Activated naive CD4-positive, alpha-beta T cell (primary cell): ENCODE measurements around the gene ETV5.

Experiments
- DNase-seq, 4 experiments: peaks; one replicate each; lab custom pipeline; 2025; lab: John Stamatoyannopoulos, UW

The ETV5 gene

DNA sequence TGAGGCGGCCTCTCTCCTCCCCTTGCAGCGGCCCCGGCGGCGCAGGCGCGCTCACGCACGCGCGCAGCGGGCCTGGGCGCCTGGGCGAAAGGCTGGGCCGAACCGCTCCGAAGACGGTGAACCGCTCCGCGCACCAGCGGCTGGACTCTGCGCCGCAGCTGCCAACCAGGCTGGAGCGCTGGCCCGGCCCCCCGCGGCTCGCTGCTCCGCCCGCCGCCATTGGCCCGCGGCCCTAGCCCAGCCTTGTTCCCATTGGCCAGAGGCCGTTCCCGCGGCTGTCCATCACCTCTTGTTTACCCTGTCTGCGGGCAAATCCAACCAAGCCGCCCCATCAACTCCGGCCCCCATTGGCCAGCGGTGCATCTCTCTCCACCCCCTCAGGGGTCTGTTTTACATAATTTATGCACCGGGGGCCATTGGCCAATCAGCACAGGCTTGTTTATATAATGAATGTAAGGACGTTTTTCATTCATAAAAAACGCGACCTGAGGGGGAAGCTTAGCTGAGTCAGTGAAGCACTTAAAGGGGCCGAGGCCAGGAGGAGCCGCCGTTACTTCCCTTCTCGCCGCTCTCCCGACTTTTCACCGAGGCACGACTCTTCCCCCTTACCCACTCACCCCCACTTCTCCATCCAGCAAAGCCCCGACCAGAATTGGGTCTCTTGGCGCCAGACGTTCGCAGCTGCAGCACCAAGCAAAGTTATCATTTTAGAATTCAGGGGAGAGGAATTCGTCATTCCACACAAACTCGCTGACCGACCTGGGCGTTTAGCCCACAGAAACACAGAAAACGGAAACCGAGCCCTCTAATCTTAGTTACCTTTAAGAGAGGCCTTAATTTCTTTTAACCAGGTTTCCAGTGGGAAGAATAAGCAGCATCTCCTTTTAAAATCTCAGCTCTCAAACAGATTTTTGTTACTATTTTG is at the start of gene ETV5:
ETV5 (minus strand) TSS at position 149 of the 925 bp plus-strand sequence. CDS start 3,221 bp downstream, outside the sequence.
- peak; percentile 59 to 75 (median 68) for DNase-seq

DNA sequence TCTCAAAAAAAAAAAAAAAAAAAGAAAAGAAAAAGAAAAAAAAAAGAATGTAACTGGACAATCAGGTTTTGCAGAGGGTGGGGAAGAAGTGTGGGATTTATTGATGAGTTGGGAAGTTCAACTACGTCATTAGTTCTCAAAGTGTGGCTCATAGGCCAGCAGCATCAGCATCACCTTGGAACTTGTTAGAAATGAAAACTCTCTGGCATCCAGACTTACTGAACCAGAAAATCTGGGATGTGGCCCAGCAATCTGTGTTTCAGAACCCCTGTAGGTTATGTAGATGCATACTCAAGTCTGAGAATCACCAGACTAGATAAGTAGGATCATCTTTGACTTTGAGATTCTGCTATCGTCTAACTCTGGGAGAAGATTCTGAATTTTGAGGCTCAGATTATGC is 45.8 kb upstream of the ETV5 start:
- no peak for DNase-seq

DNA sequence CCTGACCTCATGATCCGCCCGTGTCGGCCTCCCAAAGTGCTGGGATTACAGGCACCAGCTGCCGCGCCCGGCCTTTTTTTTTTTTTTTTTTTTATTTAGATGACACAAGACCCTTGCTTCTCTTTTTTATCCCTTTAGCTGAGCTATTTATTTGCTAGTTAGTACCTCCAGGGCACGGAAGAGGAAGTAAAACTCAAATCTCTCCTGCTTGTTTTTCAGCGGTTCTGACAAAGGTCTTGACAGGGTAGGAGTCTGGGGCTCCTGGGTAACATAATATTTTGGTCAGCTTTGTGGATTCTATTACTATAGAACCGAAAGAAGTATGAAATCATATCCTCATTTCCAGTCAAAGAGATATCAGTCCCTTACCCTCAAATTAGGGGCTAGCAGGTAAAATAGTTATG is 44.0 kb upstream of the ETV5 start:
- no peak for DNase-seq

DNA sequence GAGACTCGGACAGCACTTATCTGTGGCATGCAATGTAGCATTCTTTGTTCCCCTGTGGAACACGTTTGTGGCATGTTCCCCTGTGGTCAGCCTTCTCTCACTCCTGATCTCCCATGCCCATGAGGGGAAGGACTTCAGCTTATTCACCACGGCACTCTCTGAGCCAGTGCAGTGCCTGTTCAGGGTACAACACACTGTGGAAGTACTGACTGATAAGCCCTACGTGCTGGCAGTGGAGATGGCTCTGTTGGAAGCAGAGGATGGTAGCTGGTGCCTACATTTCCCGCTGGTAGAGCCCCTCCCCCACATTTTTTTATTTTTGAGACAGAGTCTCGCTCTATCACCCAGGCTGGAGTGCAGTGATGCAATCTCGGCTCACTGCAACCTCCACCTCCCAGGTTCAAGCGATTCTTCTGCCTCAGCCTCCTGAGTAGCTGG is 43.5 kb upstream of the ETV5 start:
- no peak for DNase-seq

DNA sequence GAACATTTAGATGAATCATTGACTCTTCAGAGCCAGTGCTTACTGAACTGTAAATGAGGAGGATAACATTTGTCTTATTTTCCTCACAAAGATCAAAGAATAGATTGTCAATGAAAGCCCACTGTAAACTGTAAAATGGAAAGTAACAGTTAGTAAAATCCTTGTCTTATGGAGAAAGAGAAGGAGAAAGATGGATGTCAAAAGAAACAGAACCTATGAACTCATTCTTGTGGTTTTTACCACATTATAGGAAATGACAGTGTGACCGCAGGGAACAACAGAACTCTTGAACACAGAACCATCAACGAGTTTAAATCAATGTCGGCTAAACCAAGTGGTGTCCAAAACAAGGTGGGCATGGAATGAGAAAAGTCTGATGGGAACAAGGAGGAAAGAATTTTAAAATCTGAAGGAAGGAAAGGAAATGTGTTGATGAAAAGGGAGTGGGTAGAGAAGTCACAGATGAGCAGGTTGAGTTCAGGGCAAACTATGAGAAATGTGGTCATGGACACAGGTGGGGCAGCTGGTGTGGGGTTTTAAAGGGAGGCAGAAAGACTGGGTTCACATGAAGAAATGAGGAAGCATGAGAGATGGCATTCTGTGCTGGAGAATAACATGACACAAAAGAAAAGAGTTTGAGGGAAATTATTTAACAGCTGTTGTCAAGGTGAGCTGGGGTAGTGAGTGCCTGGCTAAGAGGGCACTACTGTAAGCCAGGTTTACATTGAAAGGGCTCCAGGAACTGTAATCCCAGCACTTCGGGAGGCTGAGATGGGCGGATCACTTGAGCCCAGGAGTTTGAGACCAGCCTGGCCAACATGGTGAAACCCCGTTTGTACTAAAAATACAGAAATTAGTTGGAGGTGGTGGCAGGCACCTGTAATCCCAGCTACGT is 42.4 kb upstream of the ETV5 start:
- no peak for DNase-seq

DNA sequence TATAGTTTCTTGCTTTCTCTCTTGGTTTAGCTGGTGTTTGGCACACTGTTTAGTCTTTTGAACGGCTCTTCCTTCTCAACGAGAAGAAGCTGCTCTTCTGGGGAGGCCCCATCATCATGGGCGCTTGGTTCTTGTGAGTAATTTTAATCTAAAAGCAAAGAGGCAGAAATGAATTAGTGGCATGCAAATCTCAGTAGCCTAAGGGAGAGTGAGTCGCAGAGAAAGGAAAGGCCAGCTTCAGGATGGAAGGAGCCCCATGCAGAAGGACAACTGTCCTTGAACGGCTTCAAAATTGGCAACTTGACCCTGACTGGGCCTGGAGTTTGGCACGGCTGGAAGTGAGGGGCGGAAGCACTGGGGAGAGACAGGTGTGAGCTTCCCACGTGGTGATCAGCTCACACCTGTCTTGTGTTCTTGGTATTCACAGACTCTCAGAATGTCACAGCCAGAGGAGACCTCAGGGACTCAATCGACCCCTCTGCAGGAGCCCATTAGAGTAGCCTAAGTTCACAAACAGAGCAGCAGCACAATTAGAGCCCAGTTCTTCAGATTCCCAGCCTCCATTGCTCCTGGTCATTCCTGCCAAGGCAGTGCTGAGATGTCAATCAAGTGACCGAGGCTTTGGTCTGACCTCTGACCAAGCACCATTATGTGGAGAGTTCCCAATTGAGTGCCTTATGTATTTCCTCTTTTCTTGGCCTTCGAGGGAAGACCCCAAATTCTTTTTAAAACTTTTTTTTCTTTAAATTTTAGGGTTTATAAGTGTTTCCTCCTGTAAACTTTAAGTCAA is 41.3 kb upstream of the ETV5 start:
- no peak for DNase-seq

DNA sequence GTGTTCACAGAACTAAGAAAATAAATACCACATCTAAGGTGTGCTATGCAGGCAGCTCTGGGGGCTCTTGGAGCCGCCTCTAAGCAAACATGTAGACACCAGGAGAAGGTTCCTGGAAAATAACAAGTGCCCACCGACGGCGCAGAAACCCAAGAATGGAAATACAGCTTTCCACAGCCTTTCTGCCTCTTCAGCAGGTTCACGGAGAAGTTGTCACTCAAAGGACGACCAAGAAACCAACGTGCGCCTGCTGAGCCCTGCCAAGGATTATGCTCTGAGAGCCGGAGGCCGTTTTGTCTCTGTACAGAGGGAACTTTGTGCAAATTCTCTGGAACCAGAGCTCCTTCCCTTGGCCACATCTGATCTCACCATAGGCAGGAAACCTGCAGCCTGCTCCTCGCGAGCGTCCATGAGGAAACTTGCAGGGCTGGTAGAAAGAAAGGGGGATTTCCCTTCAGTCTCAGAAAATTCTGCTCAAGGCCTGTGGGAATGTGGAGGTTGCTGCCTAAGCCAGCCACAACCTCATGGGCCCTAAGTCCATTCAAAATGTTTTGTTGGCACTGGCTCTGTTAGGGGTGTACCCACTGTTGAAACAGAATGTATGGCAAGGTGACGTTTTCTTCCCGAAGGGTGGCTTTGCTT is 40.6 kb upstream of the ETV5 start:
- DNase-seq = no peak

DNA sequence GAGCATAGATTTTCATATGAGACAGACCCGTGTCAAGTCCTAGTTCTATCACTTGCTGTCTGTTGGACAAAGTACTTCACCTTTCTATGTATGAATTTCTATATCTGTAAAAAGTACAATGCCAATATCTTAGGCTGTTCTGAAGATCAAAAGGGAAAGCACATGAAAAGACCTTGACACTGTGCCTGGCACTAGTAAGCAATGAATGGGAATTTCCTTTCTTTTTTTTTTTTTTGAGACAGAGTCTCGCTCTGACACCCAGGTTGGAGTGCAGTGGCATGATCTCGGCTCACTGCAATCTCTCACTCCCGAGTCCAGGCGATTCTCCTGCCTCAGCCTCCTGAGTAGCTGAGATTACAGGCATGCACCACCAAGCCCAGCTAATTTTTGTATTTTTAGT is 35.4 kb upstream of the ETV5 start:
- no peak for DNase-seq

DNA sequence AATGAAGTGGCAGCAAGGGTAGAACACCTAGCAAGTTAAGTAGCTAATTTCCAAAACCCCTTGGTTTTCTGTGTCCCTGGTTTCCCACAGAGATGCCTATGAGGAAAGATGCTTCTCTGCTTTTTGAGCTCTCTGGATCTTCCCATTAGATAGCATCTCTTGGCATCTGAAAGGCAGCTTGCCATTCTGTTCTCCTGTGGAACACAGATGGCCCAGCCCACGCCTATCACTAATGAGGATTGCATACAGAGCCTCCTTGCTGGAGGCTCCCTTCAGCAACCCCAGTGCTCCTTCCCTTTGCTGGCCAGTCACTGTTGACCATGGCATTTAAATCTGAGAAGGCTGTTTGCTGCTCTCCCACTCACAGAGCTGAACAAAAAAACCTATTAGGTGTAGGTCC is 34.4 kb upstream of the ETV5 start:
- DNase-seq = no peak

DNA sequence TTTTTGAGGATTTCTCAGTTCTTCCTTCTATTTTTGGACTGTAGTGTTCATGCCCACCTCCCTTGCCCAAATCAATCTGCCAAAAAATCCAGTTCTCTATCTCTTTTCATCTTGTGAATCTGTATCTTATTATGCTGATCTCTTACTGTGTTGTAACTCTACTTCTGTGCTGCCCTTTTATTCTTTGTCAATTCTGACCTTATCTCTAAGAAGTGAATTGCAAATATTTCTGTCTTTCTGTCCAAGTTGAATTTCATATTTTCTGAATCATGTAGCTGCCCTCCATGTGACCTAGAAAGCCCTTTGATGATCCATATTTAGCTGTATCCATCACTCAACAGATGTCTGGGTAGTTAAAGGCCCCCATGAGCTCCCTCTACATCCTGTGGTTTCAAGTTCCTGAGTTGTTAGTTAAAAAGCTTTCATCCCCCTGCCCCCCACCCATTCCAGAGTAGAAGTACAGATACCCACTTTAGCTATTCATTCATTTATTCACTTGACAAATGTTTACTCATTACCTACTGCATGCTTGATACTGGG is 33.6 kb upstream of the ETV5 start:
- no peak for DNase-seq

DNA sequence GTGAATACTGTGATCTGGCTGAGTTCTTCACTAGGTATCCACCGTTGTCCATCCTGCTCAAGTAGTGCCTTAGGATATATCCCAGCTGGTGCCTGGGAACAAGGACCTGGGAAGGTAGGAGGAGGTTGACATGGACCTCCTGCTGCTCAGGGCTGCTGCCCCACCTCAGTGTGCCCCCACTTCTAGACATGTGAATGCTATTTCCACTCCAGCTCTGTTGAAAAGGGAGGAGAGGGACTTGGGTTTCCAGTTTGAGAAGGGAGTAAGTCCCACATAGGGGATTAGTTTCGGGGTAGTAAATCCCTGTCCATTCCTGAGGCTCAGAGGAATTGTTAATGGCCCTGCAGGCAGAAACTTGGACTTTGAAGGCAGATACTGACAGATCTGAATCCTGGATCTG is 32.9 kb upstream of the ETV5 start:
- no peak for DNase-seq

DNA sequence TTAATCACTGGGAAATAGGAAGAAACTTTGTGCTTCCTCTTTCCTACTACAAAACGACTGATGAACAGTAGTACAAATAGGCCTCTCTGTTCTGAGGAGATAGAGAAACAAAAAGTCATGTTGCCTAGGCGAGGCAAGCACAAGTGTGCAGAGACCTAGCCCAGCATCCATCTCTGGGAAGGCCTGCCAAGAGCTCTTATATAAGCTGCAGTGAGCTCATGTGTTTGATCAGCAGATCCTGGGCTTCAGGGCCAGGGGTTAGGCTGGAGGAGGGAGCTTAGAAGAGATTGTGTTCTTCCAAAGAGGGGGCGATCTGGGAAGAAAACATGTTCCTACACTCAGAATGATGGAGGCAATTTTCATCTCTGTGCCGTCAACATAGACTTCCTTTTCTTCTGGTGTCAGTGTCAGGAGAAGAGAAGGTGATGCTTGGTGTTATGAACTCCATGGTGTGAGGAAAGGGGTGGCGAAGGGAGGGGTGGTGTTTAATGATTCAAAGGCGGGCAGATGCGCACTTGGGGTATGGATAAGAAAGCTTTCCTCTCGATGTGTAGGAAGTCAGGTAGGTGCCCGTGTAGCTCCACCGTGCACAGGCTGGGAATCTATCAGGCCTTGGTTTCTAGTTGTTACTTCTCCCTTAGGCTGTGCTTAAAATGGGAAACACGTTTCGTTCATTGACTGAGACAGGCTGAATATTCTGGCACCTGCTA is 29.5 kb upstream of the ETV5 start:
- no peak for DNase-seq

DNA sequence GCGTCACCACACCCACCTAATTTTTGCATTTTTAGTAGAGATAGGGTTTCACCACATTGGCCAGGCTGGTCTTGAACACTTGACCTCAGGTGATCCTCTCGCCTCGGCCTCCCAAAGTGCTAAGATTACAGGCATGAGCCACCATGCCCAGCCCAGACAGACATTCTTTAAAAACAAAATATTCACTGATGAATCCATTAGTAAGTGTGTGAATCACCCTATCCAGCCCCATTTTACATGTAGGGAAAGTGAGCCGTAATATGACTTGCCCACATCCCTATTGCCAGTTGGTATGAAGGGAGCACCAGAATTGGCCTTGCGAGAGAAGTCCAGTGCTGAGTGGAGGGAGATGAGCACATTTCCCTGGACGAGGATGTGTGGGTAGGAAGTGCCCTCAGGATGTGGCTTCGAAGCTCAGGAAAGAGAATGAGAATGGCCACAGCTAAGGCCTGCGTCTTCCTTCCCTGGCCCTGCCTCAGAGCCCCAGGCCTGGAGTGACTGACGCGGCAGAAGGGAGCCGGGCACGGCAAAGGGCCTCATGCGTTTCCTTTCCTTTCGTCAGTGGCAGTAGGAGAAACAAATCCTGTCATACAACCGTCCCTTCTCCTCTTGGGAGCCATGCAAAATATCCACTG is 28.3 kb upstream of the ETV5 start:
- no peak for DNase-seq

DNA sequence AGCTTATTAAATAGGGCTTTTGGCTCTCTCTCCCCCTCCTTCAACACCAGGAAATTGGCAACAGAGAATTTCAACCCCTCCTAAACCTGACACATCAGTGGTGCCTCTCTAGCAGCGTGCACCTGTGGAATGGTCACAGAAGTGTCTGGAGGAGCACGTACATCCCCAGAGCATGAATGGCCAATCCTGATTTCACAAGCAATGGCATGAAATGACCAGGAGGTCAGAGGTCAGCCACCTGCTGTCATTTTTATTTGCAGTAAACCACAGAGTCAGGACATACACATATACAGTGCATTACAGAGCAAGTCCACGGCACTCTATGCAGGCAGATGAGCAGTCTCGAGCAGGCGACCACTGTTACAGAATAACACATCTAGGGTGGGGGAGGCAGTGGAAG is 25.1 kb upstream of the ETV5 start:
- DNase-seq = no peak

DNA sequence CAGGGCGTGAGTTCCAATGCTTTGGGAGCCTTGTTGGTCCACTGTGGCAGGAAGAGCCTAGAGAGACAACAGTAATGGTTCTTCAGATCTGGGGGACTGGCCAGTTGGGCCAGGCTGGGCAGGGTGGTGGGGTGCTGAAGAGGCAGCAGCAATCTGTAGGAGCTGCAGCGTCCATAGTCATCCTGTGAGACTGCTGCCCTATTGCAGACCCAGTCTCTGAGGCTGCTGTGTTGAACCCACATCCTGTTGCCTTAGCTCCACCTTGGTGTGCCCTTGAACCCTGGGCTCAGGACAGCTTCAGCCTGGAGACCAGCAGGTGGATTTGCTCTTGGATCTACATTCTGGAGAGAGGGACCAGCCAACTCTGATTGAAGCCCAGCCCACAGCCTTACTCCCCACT is 23.6 kb upstream of the ETV5 start:
- no peak for DNase-seq

DNA sequence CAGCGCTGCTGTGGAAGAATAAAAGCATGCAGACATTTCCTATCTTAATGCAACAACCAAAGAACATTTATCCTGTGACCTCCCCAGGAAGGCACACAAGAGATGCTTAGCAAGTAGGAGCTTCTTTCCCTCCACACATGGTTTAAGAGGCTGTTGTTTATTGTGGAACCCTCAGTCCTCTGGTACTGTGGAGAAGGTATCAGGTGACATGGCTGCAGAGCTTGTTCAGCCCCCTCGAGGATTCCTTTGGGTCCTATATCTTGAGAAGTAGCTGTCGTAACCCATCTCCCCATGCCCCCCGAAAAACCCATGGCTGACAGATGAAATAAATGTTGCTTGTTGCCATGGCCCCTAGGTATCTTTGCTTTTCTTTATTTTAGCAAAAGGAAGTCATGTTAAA is 20.3 kb upstream of the ETV5 start:
- DNase-seq = no peak

DNA sequence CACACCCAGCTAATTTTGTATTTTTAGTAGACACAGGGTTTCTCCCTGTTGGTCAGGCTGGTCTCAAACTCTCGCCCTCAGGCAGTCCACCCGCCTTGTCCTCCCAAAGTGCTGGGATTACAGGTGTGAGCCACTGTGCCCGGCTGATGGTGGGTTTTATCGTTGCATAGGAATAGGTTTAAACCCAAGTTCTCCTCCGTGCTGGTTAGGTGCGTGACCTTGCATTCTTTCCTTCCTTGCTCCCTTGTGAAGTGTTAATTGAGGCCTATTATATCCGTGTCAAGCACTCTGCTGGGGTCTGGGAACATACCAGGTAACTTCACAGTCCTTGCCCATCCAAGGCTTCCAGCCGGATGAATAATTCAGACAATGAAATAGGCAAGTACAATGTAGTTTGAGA is 19.3 kb upstream of the ETV5 start:
- no peak for DNase-seq

DNA sequence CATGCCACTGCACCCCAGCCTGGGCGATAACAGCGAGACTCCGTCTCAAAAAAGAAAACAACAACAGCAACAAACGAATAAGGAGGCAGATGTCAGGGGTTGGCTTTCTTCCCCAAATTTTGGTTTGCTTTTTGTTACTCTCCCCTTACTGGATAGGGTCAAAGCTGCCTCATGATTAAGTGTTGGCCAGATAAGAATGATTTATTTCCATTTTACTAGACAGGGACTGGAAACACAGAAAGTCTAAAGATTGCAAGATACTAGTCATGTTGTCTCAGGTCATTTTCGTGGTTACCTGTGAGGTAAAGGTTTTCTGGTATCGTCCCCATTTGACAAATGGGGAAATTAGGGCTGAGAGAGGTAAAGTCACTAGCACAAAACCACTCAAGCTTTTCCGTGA is 18.6 kb upstream of the ETV5 start:
- no peak for DNase-seq

DNA sequence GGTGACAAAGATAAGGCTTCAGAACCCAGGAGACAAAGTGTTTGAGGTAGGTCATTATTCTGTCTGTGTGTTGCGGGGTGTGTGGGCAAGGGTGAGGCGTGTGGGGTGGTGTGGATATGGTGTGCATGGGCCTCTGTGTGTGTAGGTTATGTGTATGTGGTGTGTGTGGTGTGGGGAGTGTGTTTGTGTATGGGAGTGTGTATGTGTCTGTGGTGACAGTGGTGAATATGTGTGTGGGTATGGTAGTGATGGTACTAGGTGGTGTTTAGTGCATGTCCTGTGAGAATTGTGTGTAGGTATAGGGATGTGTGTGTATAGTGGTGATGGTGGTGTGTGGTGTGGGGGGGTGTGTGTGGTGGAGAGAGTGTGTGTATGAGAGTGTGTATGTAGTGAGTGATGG is 16.2 kb upstream of the ETV5 start:
- no peak for DNase-seq

DNA sequence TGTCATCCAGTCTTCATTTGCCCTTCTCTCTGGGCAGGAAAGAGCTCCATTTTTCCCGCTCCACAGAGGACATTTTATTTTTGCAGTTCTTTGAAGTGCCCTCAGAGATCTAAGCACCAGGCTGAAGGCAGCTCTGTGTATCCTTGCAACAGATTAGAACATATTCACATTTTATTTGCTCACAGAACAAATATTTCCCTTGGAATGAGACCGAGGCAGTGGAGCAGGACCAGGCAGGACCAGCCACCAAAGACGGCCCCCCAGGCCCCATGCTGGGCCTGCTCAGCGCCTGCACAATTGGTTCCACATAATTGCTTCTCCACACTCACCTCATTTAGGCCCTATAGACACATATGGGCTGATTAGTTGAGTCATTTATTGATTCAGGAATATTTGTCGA is 15.7 kb upstream of the ETV5 start:
- DNase-seq = no peak
